ENCODE measurements around the gene TMOD1. TPM values are rescaled to one million over a fixed set of nuclear protein-coding genes. Genes with fewer than 3 reads are reported as not detected.
A peak's percentile ranks its signal among the peaks of the same experiment; 100 is the strongest.

The TMOD1 gene
- total and polyA plus RNA-seq, 9 of the 15 experiments (the other 6 are each of a cell fraction or from before 2014, with no cell fraction given) = 7.1 to 41.2 (median 14.2) TPM

- no peak for TF ChIP-seq EWSR1 (IDR thresholded peaks at IDR 0.05; ENCODE audit: borderline replicate concordance, low read depth, partially characterized antibody)
- TF ChIP-seq ZNF77 (CRISPR knock-in tag; IDR thresholded peaks at IDR 0.05) = no peak
- peak; percentile 89 for TF ChIP-seq NFIC (IDR thresholded peaks at IDR 0.05)
- TF ChIP-seq POLR2A (conservative IDR thresholded peaks at IDR 0.05) = no peak
- TF ChIP-seq STAT5A (IDR thresholded peaks at IDR 0.05; ENCODE audit: borderline replicate concordance, low read length) = no peak
- no peak for TF ChIP-seq MTA3 (IDR thresholded peaks at IDR 0.05; ENCODE audit: borderline replicate concordance)
- TF ChIP-seq RBM39 (optimal IDR thresholded peaks at IDR 0.05; ENCODE audit: low read depth, low read length) = no peak
- TF ChIP-seq MED1 (CRISPR knock-in tag; IDR thresholded peaks at IDR 0.05; ENCODE audit: borderline replicate concordance) = no peak
- TF ChIP-seq ZNF511 (CRISPR knock-in tag; IDR thresholded peaks at IDR 0.05) = no peak
- no peak for TF ChIP-seq PBX2 (CRISPR knock-in tag; IDR thresholded peaks at IDR 0.05; ENCODE audit: low read depth)
- TF ChIP-seq PBX2 (tag; conservative IDR thresholded peaks at IDR 0.05; ENCODE audit: low read depth) = no peak
- no peak for TF ChIP-seq TAF7 (tag; IDR thresholded peaks at IDR 0.05)
- TF ChIP-seq ETV1 (tag; conservative IDR thresholded peaks at IDR 0.05; ENCODE audit: low read depth) = no peak
- TF ChIP-seq ZNF133 (CRISPR knock-in tag; IDR thresholded peaks at IDR 0.05) = no peak
- no peak for TF ChIP-seq RUNX1 (IDR thresholded peaks at IDR 0.05; ENCODE audit: low read depth)
- no peak for TF ChIP-seq ZNF778 (CRISPR knock-in tag; IDR thresholded peaks at IDR 0.05)
- 0 out of 4 replicates have a peak, but pooled peaks of 1 of the 2 experiments have one; percentile 13 for TF ChIP-seq NRF1 (conservative IDR thresholded peaks at IDR 0.05 in 1 of 2, IDR thresholded peaks at IDR 0.05 in 1 of 2)
- TF ChIP-seq HMG20A (CRISPR knock-in tag; conservative IDR thresholded peaks at IDR 0.05) = no peak
- TF ChIP-seq CBX2 (IDR thresholded peaks at IDR 0.05; ENCODE audit: insufficient read depth, low read length, poor library complexity, severe bottlenecking) = no peak
- no peak for TF ChIP-seq MNT (conservative IDR thresholded peaks at IDR 0.05)
- no peak for TF ChIP-seq GTF3C2 (IDR thresholded peaks at IDR 0.05; ENCODE audit: borderline replicate concordance, extremely low read depth, insufficient read length)
- TF ChIP-seq C11orf30 (IDR thresholded peaks at IDR 0.05; ENCODE audit: low read depth) = no peak
These were observed at the start of gene TMOD1 (continued) for GRCh38 chr9:97501177-97501971.

Measured in K562 (cell line).